HEK293 (cell line): Measurements from ENCODE around the gene XPNPEP2.

Source experiments
- CTCF ChIA-PET: fragments of 350-600 bp; formaldehyde crosslinking; extraction: SDS; loops from one replicate; lab custom pipeline; 2021; ENCODE audit warnings: antibody characterized with exemption; lab: Yijun Ruan, JAX
- POLR2A ChIA-PET: fragments of 300-600 bp; formaldehyde crosslinking; extraction: SDS; loops from one replicate; lab custom pipeline; 2020; ENCODE audit warnings: antibody characterized with exemption, inconsistent platforms; lab: Yijun Ruan, JAX
- H3K27ac ChIP-seq: fragments of 200-500 bp; sonication (Bioruptor generic); 2 replicates; pipeline ENCODE4 v1.5.1; 2014; ENCODE audit warnings: low read depth, low read length, control low read depth, inconsistent platforms; ENCODE audit errors: extremely low read depth
- H3K36me3 ChIP-seq, 2 experiments: fragments of 200-500 bp in 1 of 2; sonication (Bioruptor generic) in 1 of 2; 1 replicate in 1 of 2; 2 replicates in 1 of 2; pipeline ENCODE4 v1.5.1; 2014 to 2017; ENCODE audit warnings: inconsistent platforms in 2 of 2, low read length in 2 of 2; ENCODE audit not compliant: control insufficient read depth in 2 of 2, insufficient read depth in 1 of 2
- H3K4me1 ChIP-seq: fragments of 200-500 bp; sonication (Bioruptor generic); 2 replicates; pipeline ENCODE4 v1.5.1; 2014; ENCODE audit warnings: mild to moderate bottlenecking, low read length, inconsistent platforms; ENCODE audit not compliant: control insufficient read depth, insufficient read depth
- H3K4me3 ChIP-seq: 2 replicates; pipeline ENCODE4 v1.5.1; 2011; ENCODE audit warnings: low read depth, mild to moderate bottlenecking, control low read depth, low read length, moderate library complexity
- H3K9me3 ChIP-seq: fragments of 200-500 bp; sonication (Bioruptor generic); 2 replicates; pipeline ENCODE4 v1.5.1; 2014; ENCODE audit warnings: low read depth, low read length, inconsistent platforms; ENCODE audit not compliant: control insufficient read depth, insufficient read depth
- ZFHX2 ChIP-seq: fragments of 450-650 bp; formaldehyde crosslinking; conservative IDR thresholded peaks from 2 replicates; pipeline ENCODE4 v1.5.1; 2016; ENCODE audit warnings: missing biosample characterization, missing genetic modification characterization
- ZNF140 ChIP-seq: fragments of 450-650 bp; formaldehyde crosslinking; IDR thresholded peaks from 2 replicates; pipeline ENCODE4 v1.5.1; 2016; ENCODE audit warnings: missing biosample characterization, missing genetic modification characterization

XPNPEP2 gene

DNA sequence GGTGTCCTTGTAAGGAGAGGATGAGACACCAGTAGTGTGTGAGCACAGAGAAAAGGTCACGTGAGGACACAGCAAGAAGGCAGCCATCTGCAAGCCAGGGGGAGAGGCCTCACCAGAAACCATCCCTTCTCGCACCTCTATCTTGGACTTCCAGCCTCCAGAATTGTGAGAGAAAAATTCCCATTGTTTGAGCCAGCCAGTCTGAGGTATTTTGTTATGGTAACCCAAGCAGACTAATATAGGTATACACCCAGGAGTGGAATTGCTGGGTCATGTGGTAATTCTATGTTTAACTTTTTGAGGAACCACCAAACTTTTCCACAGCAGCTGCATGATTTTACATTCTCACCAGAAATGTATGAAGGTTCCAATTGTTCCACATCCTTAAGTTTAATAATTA is 79.3 kb downstream of the XPNPEP2 start:
- Histone ChIP-seq H3K9me3 (no peaks in the 10 kb centered on the region), H3K36me3 (peaks cover under 1 to 29% of the 10 kb centered on the region in 2 experiments; a peak in 2 of 3 replicates), H3K4me3 (no peak overlapping the region), H3K27ac (no peak overlapping the region), H3K4me1 (no peaks in the 10 kb centered on the region)
- ChIA-PET CTCF (interaction anchor here (0.7 kb wide), 1 partner anchor 67 kb away, joined by 4 read pairs; no protein-coding TSS in a partner anchor), POLR2A (no interaction called here)
- 0 out of 2 replicates have a peak, but pooled peaks have one; percentile 5 for TF ChIP-seq ZNF140
- TF ChIP-seq ZFHX2 (tag by site-specific recombination): no peak
